OCI-LY7 (cell line): ENCODE measurements around the gene VKORC1L1.

Source experiments
- EZH2phosphoT487 ChIP-seq: fragments of 200-600 bp; sonication (generic); IDR thresholded peaks from 2 replicates; pipeline ENCODE4 v1.6.1; 2018; ENCODE audit warnings: low read depth, borderline replicate concordance, mild to moderate bottlenecking, mixed run types, antibody characterized with exemption, low read length, moderate library complexity, mixed read lengths
- TF ChIP-seq, protein P1 (sequence below): fragments of 200-600 bp; sonication (generic); conservative IDR thresholded peaks from 2 replicates; pipeline ENCODE4 v1.5.1; 2014; ENCODE audit warnings: mild to moderate bottlenecking, antibody characterized with exemption, low read length, moderate library complexity, mixed read lengths

GRCh38 chr7:65927489-65928448 is 54.9 kb downstream of the VKORC1L1 start:
- TF ChIP-seq, protein P1, sequence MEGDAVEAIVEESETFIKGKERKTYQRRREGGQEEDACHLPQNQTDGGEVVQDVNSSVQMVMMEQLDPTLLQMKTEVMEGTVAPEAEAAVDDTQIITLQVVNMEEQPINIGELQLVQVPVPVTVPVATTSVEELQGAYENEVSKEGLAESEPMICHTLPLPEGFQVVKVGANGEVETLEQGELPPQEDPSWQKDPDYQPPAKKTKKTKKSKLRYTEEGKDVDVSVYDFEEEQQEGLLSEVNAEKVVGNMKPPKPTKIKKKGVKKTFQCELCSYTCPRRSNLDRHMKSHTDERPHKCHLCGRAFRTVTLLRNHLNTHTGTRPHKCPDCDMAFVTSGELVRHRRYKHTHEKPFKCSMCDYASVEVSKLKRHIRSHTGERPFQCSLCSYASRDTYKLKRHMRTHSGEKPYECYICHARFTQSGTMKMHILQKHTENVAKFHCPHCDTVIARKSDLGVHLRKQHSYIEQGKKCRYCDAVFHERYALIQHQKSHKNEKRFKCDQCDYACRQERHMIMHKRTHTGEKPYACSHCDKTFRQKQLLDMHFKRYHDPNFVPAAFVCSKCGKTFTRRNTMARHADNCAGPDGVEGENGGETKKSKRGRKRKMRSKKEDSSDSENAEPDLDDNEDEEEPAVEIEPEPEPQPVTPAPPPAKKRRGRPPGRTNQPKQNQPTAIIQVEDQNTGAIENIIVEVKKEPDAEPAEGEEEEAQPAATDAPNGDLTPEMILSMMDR: no peak
- TF ChIP-seq EZH2phosphoT487: no peak
